ENCODE data around the gene VPS4A.

The VPS4A gene

DNA sequence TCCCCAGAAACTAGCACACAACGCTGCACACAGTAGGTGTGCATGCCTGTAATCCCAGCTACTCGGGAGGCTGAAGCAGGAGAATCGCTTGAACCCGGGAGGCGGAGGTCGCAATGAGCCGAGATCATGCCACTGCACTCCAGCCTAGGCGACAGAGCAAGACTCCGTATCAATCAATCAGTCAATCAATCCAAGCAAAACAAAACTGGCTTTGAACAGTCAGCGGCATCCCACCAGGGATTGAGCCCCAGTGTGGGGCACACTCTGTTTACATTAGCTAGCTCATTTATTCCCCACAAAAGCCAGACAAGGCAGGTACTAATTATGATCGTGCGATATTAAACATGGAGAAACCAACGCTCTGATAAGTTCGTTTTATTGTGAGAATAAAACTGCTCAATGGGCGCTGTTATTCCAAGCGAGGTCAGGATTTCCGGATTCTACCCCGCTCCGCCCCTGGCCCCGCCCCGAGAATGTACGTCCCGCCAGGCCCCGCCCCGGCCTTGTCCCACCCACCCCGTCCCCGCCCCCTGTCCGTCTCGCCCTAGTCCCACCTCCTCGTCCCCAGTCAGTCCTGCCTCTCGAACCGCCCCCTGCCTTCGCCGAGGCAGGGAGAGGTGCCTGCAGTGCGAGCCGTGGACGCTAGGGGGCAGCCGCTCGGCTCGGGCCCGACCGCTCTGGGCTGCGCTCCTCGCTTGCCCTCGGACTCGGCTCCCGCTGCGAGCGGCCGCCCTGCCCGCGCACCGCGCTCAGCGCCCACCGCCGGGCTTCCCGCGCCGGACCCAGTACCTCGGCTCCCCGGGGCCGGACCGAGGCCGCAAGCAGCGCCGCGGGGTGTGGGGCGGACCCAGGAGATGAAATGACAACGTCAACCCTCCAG is at the start of gene VPS4A:
VPS4A (plus strand) TSS at position 698 of the 880 bp plus-strand sequence; CDS start at position 860, 162 bp downstream.
- Histone ChIP-seq H3K9me3 (no peaks in the 10 kb centered on the region), H3K27ac (peak within 1 kb of the TSS; percentile 88), H3K36me3 (peaks cover 18% of the 10 kb centered on the region), H3K4me3 (ENCODE audit: low read depth in 1 of 2, low read length in 1 of 2) (peak within 1 kb of the TSS; percentile 62 to 71), H3K4me1 (ENCODE audit: control insufficient read depth in 1 of 2, insufficient read depth in 1 of 2, low read depth in 1 of 2, low read length in 1 of 2) (peaks cover 14 to 17% of the 10 kb centered on the region in 2 experiments), H3K27me3 (no peaks in the 10 kb centered on the region)
- TF ChIP-seq, protein P1, sequence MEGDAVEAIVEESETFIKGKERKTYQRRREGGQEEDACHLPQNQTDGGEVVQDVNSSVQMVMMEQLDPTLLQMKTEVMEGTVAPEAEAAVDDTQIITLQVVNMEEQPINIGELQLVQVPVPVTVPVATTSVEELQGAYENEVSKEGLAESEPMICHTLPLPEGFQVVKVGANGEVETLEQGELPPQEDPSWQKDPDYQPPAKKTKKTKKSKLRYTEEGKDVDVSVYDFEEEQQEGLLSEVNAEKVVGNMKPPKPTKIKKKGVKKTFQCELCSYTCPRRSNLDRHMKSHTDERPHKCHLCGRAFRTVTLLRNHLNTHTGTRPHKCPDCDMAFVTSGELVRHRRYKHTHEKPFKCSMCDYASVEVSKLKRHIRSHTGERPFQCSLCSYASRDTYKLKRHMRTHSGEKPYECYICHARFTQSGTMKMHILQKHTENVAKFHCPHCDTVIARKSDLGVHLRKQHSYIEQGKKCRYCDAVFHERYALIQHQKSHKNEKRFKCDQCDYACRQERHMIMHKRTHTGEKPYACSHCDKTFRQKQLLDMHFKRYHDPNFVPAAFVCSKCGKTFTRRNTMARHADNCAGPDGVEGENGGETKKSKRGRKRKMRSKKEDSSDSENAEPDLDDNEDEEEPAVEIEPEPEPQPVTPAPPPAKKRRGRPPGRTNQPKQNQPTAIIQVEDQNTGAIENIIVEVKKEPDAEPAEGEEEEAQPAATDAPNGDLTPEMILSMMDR (IDR thresholded peaks at IDR 0.05): peak; percentile 100

DNA sequence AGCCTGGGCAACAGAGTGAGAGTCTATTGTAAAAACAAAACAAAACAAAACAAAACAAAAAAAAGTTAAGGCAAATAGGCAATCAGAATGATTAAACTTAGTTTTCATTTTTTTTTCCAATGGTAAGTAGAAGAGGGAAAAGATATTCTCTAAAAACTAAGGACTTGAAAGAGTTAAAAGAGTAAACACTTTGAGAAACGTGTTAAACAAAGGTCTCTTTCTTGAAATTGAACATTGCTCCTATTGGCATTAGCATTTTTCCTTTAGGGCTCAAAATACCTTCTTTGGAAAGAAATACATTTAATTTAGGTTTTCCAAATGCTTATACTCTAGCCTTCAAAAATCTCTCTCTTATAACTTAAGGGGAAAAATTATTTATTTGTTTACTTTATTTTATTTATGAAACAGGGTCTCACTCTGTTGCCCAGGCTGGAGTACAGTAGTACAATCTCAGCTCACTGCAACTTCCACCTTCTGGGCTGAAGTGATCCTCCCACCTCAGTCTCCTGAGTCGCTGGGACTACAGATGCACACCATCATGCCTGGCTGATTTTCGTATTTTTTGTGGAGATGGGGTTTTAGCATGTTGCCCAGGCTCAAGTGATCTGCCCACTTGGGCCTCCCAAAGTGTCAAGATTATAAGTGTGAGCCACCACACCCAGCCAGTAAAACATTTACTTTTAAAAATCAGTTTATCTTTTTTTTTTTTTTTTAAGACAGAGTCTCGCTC is 44.7 kb upstream of the VPS4A start:
- no peaks in the 10 kb centered on the region for H3K4me1 ChIP-seq (ENCODE audit: control insufficient read depth in 1 of 2, insufficient read depth in 1 of 2, low read depth in 1 of 2, low read length in 1 of 2)
- TF ChIP-seq, protein P1 (IDR thresholded peaks at IDR 0.05): no peak
- no peaks in the 10 kb centered on the region for H3K9me3 ChIP-seq
- H3K27me3 ChIP-seq: no peaks in the 10 kb centered on the region
- no peak overlapping the region for H3K27ac ChIP-seq
- no peak overlapping the region for H3K4me3 ChIP-seq (ENCODE audit: low read depth in 1 of 2, low read length in 1 of 2)
- H3K36me3 ChIP-seq: peaks cover 28% of the 10 kb centered on the region

DNA sequence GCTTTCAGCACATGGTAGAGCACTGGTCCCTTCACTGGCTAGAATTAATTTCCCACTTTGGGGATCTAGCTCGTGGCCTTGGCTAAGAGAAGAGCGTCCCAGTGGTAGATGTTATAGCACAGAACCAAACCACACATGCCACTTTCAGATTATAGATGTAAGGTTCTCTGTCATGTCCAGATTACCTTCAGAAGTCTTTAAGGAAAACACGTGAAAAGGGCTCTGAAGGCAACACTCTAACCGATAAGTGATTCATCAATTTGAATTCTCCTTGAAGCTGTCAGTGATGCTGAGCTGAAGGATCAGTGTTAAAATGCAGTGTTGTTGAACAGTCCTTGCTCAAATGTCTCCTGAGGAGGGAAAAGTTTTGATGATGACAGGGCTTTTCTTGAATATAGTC is 43.5 kb upstream of the VPS4A start:
- Histone ChIP-seq H3K9me3 (no peaks in the 10 kb centered on the region), H3K27ac (no peak overlapping the region), H3K4me3 (ENCODE audit: low read depth in 1 of 2, low read length in 1 of 2) (no peak overlapping the region), H3K4me1 (ENCODE audit: control insufficient read depth in 1 of 2, insufficient read depth in 1 of 2, low read depth in 1 of 2, low read length in 1 of 2) (no peaks in the 10 kb centered on the region), H3K36me3 (peaks cover 26% of the 10 kb centered on the region), H3K27me3 (no peaks in the 10 kb centered on the region)
- TF ChIP-seq, protein P1 (IDR thresholded peaks at IDR 0.05): no peak

DNA sequence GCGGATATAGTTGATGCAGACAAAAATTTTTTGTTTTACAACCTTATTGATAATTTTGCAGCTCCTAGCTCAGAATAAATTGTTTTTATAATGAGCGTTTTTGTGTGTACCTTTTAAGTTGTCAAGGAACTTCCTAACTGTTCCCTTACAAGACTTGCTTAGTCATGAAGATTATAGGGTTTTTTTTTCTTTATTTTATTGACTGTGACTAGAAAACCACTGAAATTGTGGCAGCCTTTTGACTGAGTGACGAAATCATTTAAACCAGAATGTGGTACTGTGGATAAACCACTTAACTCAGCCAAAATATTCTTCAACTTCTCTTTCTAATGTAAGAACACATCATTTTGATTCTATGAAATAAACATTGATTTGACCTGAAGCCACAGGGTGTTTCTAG is 40.8 kb upstream of the VPS4A start:
- H3K36me3 ChIP-seq: peaks cover 33% of the 10 kb centered on the region
- H3K27ac ChIP-seq: no peak overlapping the region
- H3K4me3 ChIP-seq (ENCODE audit: low read depth in 1 of 2, low read length in 1 of 2): no peak overlapping the region
- H3K9me3 ChIP-seq: no peaks in the 10 kb centered on the region
- TF ChIP-seq, protein P1 (IDR thresholded peaks at IDR 0.05): no peak
- no peaks in the 10 kb centered on the region for H3K27me3 ChIP-seq
- H3K4me1 ChIP-seq (ENCODE audit: control insufficient read depth in 1 of 2, insufficient read depth in 1 of 2, low read depth in 1 of 2, low read length in 1 of 2): no peaks in the 10 kb centered on the region

DNA sequence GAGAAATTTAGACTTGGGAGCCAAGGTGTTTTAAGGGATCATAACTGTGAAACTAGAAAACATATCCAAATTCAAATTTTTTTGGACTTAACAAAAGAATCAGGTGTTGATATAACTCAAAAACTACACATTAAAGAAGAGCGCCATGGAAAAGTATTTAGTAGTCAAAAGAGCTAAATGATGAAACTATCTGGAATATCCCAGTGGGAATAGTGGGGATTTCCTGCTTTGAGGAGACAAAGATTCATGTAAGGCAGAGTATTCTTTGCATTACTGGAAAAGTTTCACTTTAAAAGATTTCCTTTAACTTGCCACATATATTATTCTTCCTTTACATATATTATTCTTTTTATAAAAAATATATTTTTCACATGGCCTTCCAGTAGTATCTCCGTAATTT is 40.3 kb upstream of the VPS4A start:
- H3K4me3 ChIP-seq (ENCODE audit: low read depth in 1 of 2, low read length in 1 of 2): no peak overlapping the region
- no peaks in the 10 kb centered on the region for H3K27me3 ChIP-seq
- no peaks in the 10 kb centered on the region for H3K9me3 ChIP-seq

More for the DNA sequence above, 40.3 kb upstream of the VPS4A start:
- Histone ChIP-seq H3K36me3 (peaks cover 33% of the 10 kb centered on the region), H3K4me1 (ENCODE audit: control insufficient read depth in 1 of 2, insufficient read depth in 1 of 2, low read depth in 1 of 2, low read length in 1 of 2) (no peaks in the 10 kb centered on the region), H3K27ac (no peak overlapping the region)
- TF ChIP-seq, protein P1 (IDR thresholded peaks at IDR 0.05): no peak

All from neutrophil (primary cell).